Activated naive CD4-positive, alpha-beta T cell treated with anti-CD3 and anti-CD28 coated beads, Interleukin-2, amount 50 U/mL, for 24 hours (primary cell): Measurements from ENCODE around the gene NEURL1.
"Not testable (repeated sequence)": the region's sequence is repeated elsewhere in the genome, so short reads cannot be mapped to it uniquely, and the experiment has no call there.

Experiments
- H3K27ac Mint-ChIP-seq: one replicate; pipeline ENCODE4 v1.8.0; 2021; ENCODE audit warnings: mild to moderate bottlenecking, mixed read lengths
- H3K27me3 Mint-ChIP-seq: one replicate; pipeline ENCODE4 v1.8.0; 2021; ENCODE audit warnings: mixed read lengths
- H3K36me3 Mint-ChIP-seq: one replicate; pipeline ENCODE4 v1.8.0; 2021; ENCODE audit warnings: mixed read lengths
- H3K4me1 Mint-ChIP-seq: one replicate; pipeline ENCODE4 v1.8.0; 2021; ENCODE audit warnings: mixed read lengths
- H3K4me3 Mint-ChIP-seq: one replicate; pipeline ENCODE4 v1.8.0; 2021; ENCODE audit warnings: mild to moderate bottlenecking, mixed read lengths
- H3K9me3 Mint-ChIP-seq: one replicate; pipeline ENCODE4 v1.8.0; 2021; ENCODE audit warnings: mixed read lengths

Gene NEURL1

GRCh38 chr10:103476046-103476768 lies 17.3 kb upstream of the NEURL1 start:
- H3K27ac Mint-ChIP-seq, result no peak overlapping the region

DNA sequence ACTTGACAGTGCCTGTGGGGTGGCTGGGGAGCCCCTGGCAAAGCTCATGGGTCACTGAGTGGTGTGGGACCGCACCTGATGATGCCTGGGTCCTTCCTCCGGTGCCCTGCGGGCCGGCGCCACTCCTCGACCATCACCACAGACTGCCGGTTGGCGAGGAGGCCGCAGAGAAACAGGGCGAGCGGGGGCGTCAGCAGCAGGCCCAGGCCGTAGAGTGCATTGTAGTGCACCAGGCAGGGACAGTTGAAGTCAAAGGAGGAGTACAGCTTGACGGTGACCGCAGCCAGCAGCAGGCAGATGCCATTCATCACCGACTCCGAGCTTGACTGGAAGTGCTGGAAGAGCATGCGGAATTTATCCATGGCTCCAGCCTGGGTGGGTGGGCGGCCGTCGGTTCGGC lies 14.8 kb upstream of the NEURL1 start:
- H3K27me3 Mint-ChIP-seq, result no peaks in the 10 kb centered on the region
- no peaks in the 10 kb centered on the region for H3K36me3 Mint-ChIP-seq
- H3K4me1 Mint-ChIP-seq, result peaks cover 5% of the 10 kb centered on the region
- H3K27ac Mint-ChIP-seq, result no peak overlapping the region
- no peaks in the 10 kb centered on the region for H3K9me3 Mint-ChIP-seq
- no peak overlapping the region for H3K4me3 Mint-ChIP-seq

More at GRCh38 chr10:103476046-103476768, 17.3 kb upstream of the NEURL1 start:
- H3K27me3 Mint-ChIP-seq, result no peaks in the 10 kb centered on the region
- no peak overlapping the region for H3K4me3 Mint-ChIP-seq
- H3K36me3 Mint-ChIP-seq, result no peaks in the 10 kb centered on the region
- H3K9me3 Mint-ChIP-seq, result no peaks in the 10 kb centered on the region
- peaks cover 7% of the 10 kb centered on the region for H3K4me1 Mint-ChIP-seq

DNA sequence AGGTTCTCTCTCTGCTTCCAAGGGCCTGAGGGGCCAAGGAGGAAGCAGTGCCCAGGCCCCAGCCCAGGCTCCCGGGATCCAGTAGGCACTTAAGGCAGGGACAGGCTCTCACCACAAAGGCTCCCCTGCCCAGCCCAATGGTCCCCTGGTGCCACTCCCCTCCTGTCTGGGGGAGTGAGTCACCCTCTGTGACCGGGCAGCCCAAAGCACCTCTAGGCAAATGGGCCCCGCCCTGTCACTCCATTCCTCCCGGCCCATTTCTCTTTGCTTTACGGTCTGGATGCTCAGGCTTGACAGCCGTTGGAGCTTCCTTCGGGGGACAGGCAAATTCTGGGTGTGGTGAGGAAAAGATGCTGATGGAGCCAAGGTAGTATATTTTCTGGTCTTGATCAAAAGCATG lies 14.4 kb upstream of the NEURL1 start, which contains the start of gene CALHM3:
Gene CALHM3, minus strand, starts transcription at position 106 of the 400 bp plus-strand sequence. CDS start 208 bp downstream, outside the sequence.
- H3K27me3 Mint-ChIP-seq, result no peaks in the 10 kb centered on the region
- no peak within 1 kb of the TSS for H3K4me3 Mint-ChIP-seq
- H3K36me3 Mint-ChIP-seq, result no peaks in the 10 kb centered on the region
- H3K4me1 Mint-ChIP-seq, result peaks cover 5% of the 10 kb centered on the region
- H3K9me3 Mint-ChIP-seq, result no peaks in the 10 kb centered on the region
- no peak within 1 kb of the TSS for H3K27ac Mint-ChIP-seq

- Mint-ChIP-seq H3K27ac (no peak overlapping the region), H3K27me3 (no peaks in the 10 kb centered on the region), H3K4me3 (no peak overlapping the region), H3K9me3 (no peaks in the 10 kb centered on the region), H3K4me1 (peaks cover 5% of the 10 kb centered on the region), H3K36me3 (no peaks in the 10 kb centered on the region)
Observed at GRCh38 chr10:103480521-103480920, 13.0 kb upstream of the NEURL1 start.

GRCh38 chr10:103481974-103482531 lies 11.5 kb upstream of the NEURL1 start:
- H3K4me3 Mint-ChIP-seq, result no peak overlapping the region
- H3K9me3 Mint-ChIP-seq, result no peaks in the 10 kb centered on the region
- peaks cover 10% of the 10 kb centered on the region for H3K4me1 Mint-ChIP-seq
- no peak overlapping the region for H3K27ac Mint-ChIP-seq
- no peaks in the 10 kb centered on the region for H3K36me3 Mint-ChIP-seq
- no peaks in the 10 kb centered on the region for H3K27me3 Mint-ChIP-seq

DNA sequence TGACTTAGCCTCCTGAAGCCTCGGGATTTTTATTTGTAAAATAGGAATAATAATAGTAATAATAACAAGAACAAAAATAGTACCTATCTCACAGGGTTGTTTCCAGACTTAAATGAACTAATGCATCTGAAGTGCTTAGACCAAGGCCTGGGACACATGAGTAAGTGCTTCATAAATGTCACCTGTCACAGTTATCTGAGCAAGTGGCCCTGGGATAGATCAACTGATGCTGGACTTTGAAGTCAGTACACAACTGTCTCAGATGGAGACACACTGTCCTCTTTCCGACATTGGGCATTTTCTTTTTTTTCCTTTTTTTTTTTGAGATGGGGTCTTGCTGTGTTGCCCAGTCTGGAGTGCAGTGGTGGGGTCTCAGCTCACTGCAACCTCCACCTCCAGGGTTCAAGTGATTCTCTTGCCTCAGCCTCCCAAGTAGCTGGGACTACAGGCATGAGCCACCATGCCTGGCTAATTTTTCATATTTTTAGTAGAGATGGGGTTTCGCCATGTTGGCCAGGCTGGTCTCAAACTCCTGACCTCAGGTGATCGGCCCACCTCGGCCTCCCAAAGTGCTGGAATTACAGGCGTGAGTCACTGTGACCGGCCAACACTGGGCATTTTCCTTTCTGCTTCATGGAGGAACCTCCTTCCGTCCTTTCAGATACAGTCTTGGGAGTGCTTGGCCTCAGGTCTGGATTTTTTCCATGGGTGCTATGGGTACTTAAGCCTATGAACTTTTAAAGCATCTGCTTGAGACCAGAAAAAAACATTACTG lies 6.7 kb upstream of the NEURL1 start:
- not testable (repeated sequence) for H3K4me3 Mint-ChIP-seq

GRCh38 chr10:103487410-103487708 lies 6.1 kb upstream of the NEURL1 start:
- no peaks in the 10 kb centered on the region for H3K36me3 Mint-ChIP-seq
- peaks cover 26% of the 10 kb centered on the region for H3K4me1 Mint-ChIP-seq
- H3K9me3 Mint-ChIP-seq, result no peaks in the 10 kb centered on the region
- H3K27me3 Mint-ChIP-seq, result peaks cover 2% of the 10 kb centered on the region
- H3K4me3 Mint-ChIP-seq, result no peak overlapping the region
- no peak overlapping the region for H3K27ac Mint-ChIP-seq

More for the DNA sequence above, 6.7 kb upstream of the NEURL1 start:
- H3K27ac Mint-ChIP-seq, H3K36me3 Mint-ChIP-seq, H3K27me3 Mint-ChIP-seq, H3K9me3 Mint-ChIP-seq: not testable (repeated sequence)
- H3K4me1 Mint-ChIP-seq, result peaks cover 29% of the 10 kb centered on the region

GRCh38 chr10:103490986-103491314 lies 2.6 kb upstream of the NEURL1 start:
- Mint-ChIP-seq H3K4me1 (peaks cover 30% of the 10 kb centered on the region), H3K9me3 (no peaks in the 10 kb centered on the region), H3K36me3 (no peaks in the 10 kb centered on the region), H3K4me3 (no peak overlapping the region), H3K27me3 (peaks cover 21% of the 10 kb centered on the region), H3K27ac (no peak overlapping the region)

- no peaks in the 10 kb centered on the region for H3K36me3 Mint-ChIP-seq
- H3K27ac Mint-ChIP-seq, result peak overlapping the region; percentile 41
- peaks cover 21% of the 10 kb centered on the region for H3K27me3 Mint-ChIP-seq
- H3K9me3 Mint-ChIP-seq, result no peaks in the 10 kb centered on the region
- H3K4me3 Mint-ChIP-seq, result peak overlapping the region; percentile 17
- peaks cover 29% of the 10 kb centered on the region for H3K4me1 Mint-ChIP-seq
Observed at GRCh38 chr10:103491729-103492364, 1.7 kb upstream of the NEURL1 start.

DNA sequence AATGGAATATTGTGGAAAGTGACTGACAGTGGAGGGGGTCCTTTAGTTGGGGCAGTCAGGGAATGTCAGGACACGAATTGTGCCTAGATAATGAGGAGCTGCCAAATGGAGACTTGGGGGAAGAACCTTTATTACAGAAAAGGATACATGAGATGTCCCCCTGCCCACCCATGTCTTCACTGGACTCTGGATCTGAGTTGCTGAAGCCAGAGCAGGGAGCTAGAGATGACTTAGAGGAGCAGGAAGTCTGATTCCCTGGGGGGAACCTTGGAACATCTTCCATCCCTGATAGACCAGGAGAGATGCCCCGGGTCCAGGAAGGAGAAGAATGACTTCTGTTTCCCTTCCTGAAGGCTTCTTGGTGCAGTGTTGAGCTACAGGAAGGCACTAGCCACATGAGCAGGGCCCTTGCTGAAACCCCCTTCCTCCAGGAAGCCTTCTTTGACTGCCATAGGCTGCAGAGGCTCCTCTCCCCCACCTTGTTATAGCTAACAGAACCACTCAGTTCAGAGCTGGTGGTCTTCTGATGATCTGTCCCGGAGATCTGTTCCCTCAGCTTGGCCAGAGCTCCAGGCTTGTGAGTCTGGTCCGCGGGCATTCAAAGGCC lies 747 bp upstream of the NEURL1 start:
- H3K36me3 Mint-ChIP-seq, result no peaks in the 10 kb centered on the region
- H3K27me3 Mint-ChIP-seq, result peaks cover 26% of the 10 kb centered on the region
- H3K27ac Mint-ChIP-seq, result no peak overlapping the region
- H3K4me3 Mint-ChIP-seq, result peak overlapping the region; percentile 82
- peaks cover 29% of the 10 kb centered on the region for H3K4me1 Mint-ChIP-seq
- no peaks in the 10 kb centered on the region for H3K9me3 Mint-ChIP-seq

GRCh38 chr10:103493916-103494877 lies 692 bp downstream of the NEURL1 start:
- H3K4me1 Mint-ChIP-seq, result peaks cover 29% of the 10 kb centered on the region
- peak overlapping the region; percentile 73 for H3K4me3 Mint-ChIP-seq
- no peak overlapping the region for H3K27ac Mint-ChIP-seq
- H3K9me3 Mint-ChIP-seq, result no peaks in the 10 kb centered on the region
- peaks cover 26% of the 10 kb centered on the region for H3K27me3 Mint-ChIP-seq
- H3K36me3 Mint-ChIP-seq, result no peaks in the 10 kb centered on the region

DNA sequence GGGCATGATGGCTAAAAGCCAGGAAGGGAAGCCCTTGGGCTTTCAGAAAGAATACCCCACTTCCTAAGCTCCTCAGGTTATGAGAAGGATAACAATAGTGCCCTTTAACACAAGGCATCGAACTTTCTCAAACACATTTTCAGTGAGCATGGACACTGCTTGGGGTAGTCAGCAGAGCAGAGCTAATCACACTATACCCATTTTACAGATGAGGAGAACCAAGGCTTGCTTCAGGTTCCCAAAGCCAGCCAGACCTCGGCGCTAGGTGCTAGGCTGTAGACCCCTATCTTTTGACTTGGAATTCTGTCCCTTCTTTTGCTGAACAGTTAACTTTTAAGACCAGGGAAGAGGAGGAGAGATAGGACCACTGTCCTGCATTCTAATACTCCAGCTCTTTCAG lies 1.8 kb downstream of the NEURL1 start:
- no peaks in the 10 kb centered on the region for H3K9me3 Mint-ChIP-seq
- H3K27ac Mint-ChIP-seq, result no peak overlapping the region
- peaks cover 33% of the 10 kb centered on the region for H3K27me3 Mint-ChIP-seq
- H3K36me3 Mint-ChIP-seq, result no peaks in the 10 kb centered on the region
- H3K4me3 Mint-ChIP-seq, result peak overlapping the region; percentile 26
- H3K4me1 Mint-ChIP-seq, result peaks cover 23% of the 10 kb centered on the region

DNA sequence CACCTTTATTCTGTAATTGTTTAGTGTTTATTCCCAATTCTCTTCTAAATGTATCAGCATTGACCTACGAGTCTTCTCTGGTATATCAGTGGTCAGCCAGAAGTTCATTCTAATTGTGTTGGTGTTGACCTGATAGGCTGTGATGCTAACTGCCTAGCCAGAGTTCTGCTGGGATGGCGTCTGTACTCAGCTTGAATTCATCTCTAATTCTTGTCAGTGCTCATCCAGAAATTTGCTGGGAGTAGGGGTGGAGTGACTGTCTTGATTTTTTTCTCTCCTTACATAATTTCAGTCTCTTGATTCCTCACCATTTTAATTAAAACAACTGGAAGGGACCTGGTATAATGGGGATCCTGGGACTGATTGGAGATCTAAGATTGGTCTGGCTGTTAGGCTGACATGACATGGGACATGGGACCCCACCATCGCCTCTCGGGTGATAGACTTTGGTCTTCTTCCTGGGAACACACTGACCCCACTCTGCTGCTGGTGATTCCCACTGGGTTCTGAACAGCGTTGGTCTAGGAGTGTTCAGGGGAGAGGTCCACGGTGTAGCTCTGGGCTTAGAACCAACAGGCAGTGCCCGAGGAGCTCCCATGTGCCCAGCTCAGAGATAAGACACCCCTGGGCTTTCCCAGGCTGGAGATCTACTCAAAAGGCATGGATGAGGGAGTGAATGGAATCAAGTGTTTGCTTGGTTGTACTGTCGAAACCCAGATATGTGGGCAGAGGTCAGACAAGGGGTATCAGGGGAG lies 3.8 kb downstream of the NEURL1 start:
- no peaks in the 10 kb centered on the region for H3K36me3 Mint-ChIP-seq
- peaks cover 37% of the 10 kb centered on the region for H3K27me3 Mint-ChIP-seq
- no peaks in the 10 kb centered on the region for H3K9me3 Mint-ChIP-seq
- peaks cover 8% of the 10 kb centered on the region for H3K4me1 Mint-ChIP-seq
- no peak overlapping the region for H3K4me3 Mint-ChIP-seq
- no peak overlapping the region for H3K27ac Mint-ChIP-seq

GRCh38 chr10:103498936-103499638 lies 5.6 kb downstream of the NEURL1 start:
- Mint-ChIP-seq H3K4me3 (no peak overlapping the region), H3K36me3 (no peaks in the 10 kb centered on the region), H3K27me3 (peaks cover 28% of the 10 kb centered on the region), H3K4me1 (peaks cover 1% of the 10 kb centered on the region), H3K27ac (no peak overlapping the region), H3K9me3 (no peaks in the 10 kb centered on the region)
